IMR-90 (cell line): ENCODE data around the gene F11. TPM values are rescaled to one million over a fixed set of nuclear protein-coding genes. Genes with fewer than 3 reads are reported as not detected.

Experiments used
- ATAC-seq: fragments of 200-7000 bp; cut with Tn5 transposase; 2 replicates; pipeline ENCODE4 v1.9.1; 2020; ENCODE audit warnings: low read depth, mild to moderate bottlenecking, moderate library complexity
- BruUV-seq: library from RNA; stranded (reverse); fragments of 400-500 nt; replicated peaks from 2 replicates; lab custom pipeline; 2021; lab: Mats Ljungman, UMichigan
- CTCF ChIA-PET: fragments of 300-600 bp; formaldehyde crosslinking; extraction: SDS; loops from one replicate; lab custom pipeline; 2021; ENCODE audit warnings: antibody characterized with exemption; lab: Yijun Ruan, JAX
- POLR2A ChIA-PET: fragments of 300-600 bp; sonication (Branson Sonifier 250); formaldehyde crosslinking; loops from one replicate; lab custom pipeline; 2022; ENCODE audit warnings: antibody characterized with exemption; ENCODE audit not compliant: unreplicated experiment; lab: Charles Lee
- DNase-seq: peaks from one replicate; pipeline ENCODE4 v3.0.0; 2013
- H2AFZ ChIP-seq: replicated peaks from 2 replicates; pipeline ENCODE3; 2013; ENCODE audit warnings: low read length, mild to moderate bottlenecking; ENCODE audit not compliant: poor library complexity
- H2AK5ac ChIP-seq: 2 replicates; pipeline ENCODE4 v1.6.1; 2013; ENCODE audit warnings: low read depth, low read length, inconsistent platforms
- H2AK9ac ChIP-seq: replicated peaks from 2 replicates; pipeline ENCODE3; 2013; ENCODE audit warnings: mild to moderate bottlenecking, low read depth, low read length, moderate library complexity; ENCODE audit not compliant: poor library complexity
- H2BK120ac ChIP-seq: 2 replicates; pipeline ENCODE4 v1.6.1; 2013; ENCODE audit warnings: low read depth, low read length, inconsistent platforms
- H2BK15ac ChIP-seq: 3 replicates; pipeline ENCODE4 v1.6.1; 2013; ENCODE audit warnings: low read depth, low read length, inconsistent platforms
- H2BK20ac ChIP-seq: 2 replicates; pipeline ENCODE4 v1.6.1; 2013; ENCODE audit warnings: low read depth, mild to moderate bottlenecking, inconsistent platforms, low read length, moderate library complexity
- H2BK5ac ChIP-seq: 2 replicates; pipeline ENCODE4 v1.6.1; 2013; ENCODE audit warnings: mild to moderate bottlenecking, low read depth, low read length, inconsistent platforms; ENCODE audit not compliant: poor library complexity, severe bottlenecking
- H3K14ac ChIP-seq: replicated peaks from 2 replicates; pipeline ENCODE4 v1.6.1; 2013; ENCODE audit warnings: low read depth, low read length, inconsistent platforms
- H3K18ac ChIP-seq: 2 replicates; pipeline ENCODE4 v1.6.1; 2013; ENCODE audit warnings: low read depth, low read length, control low read depth
- H3K23ac ChIP-seq: 2 replicates; pipeline ENCODE4 v1.6.1; 2013; ENCODE audit warnings: low read depth, low read length, inconsistent platforms
- H3K27ac ChIP-seq: 2 replicates; pipeline ENCODE4 v1.5.1; 2013; ENCODE audit warnings: mild to moderate bottlenecking, control low read depth, low read length; ENCODE audit not compliant: insufficient read depth
- H3K27me3 ChIP-seq: 2 replicates; pipeline ENCODE4 v1.6.1; 2013; ENCODE audit warnings: low read length; ENCODE audit not compliant: control insufficient read depth, insufficient read depth
- H3K36me3 ChIP-seq: 2 replicates; pipeline ENCODE4 v1.6.1; 2013; ENCODE audit warnings: low read length, mixed read lengths; ENCODE audit not compliant: control insufficient read depth, insufficient read depth
- H3K4ac ChIP-seq: 2 replicates; pipeline ENCODE4 v1.6.1; 2013; ENCODE audit warnings: low read depth, low read length, inconsistent platforms
- H3K4me1 ChIP-seq: 2 replicates; pipeline ENCODE4 v1.6.1; 2013; ENCODE audit warnings: low read length, mixed read lengths; ENCODE audit not compliant: control insufficient read depth, insufficient read depth
- H3K4me2 ChIP-seq: 2 replicates; pipeline ENCODE4 v1.6.1; 2013; ENCODE audit warnings: low read depth, mild to moderate bottlenecking, control low read depth, low read length, moderate library complexity
- H3K4me3 ChIP-seq: 2 replicates; pipeline ENCODE4 v1.5.1; 2013; ENCODE audit warnings: low read depth, mild to moderate bottlenecking, control low read depth, low read length, moderate library complexity; ENCODE audit not compliant: insufficient read depth
- H3K56ac ChIP-seq: 2 replicates; pipeline ENCODE4 v1.6.1; 2013; ENCODE audit warnings: low read length, inconsistent platforms; ENCODE audit not compliant: insufficient read depth; ENCODE audit errors: extremely low read depth
- H3K79me1 ChIP-seq, 2 experiments: 2 replicates each; pipeline ENCODE4 v1.6.1; 2013; ENCODE audit warnings: low read length in 2 of 2, inconsistent platforms in 1 of 2, low read depth in 1 of 2
- H3K9ac ChIP-seq: 2 replicates; pipeline ENCODE4 v1.6.1; 2013; ENCODE audit warnings: low read depth, low read length, control low read depth
- H3K9me1 ChIP-seq: 2 replicates; pipeline ENCODE4 v1.6.1; 2013; ENCODE audit warnings: low read length, inconsistent platforms; ENCODE audit not compliant: insufficient read depth
- H3K9me3 ChIP-seq: 2 replicates; pipeline ENCODE4 v1.6.1; 2013; ENCODE audit warnings: low read length; ENCODE audit not compliant: control insufficient read depth, insufficient read depth
- H4K20me1 ChIP-seq: 2 replicates; pipeline ENCODE4 v1.6.1; 2013; ENCODE audit warnings: low read length, inconsistent platforms; ENCODE audit not compliant: insufficient read depth
- H4K5ac ChIP-seq: 2 replicates; pipeline ENCODE4 v1.6.1; 2013; ENCODE audit warnings: mild to moderate bottlenecking, low read depth, low read length, control low read depth
- H4K8ac ChIP-seq, 2 experiments: 2 replicates each; pipeline ENCODE4 v1.6.1; 2013; ENCODE audit warnings: low read depth in 2 of 2, low read length in 2 of 2, control low read depth in 1 of 2, inconsistent platforms in 1 of 2
- H4K91ac ChIP-seq: 2 replicates; pipeline ENCODE4 v1.6.1; 2013; ENCODE audit warnings: low read depth, low read length, inconsistent platforms; ENCODE audit not compliant: insufficient read depth
- MAZ ChIP-seq: IDR thresholded peaks from 2 replicates; pipeline ENCODE4 v1.6.1; 2012; ENCODE audit warnings: low read depth, mild to moderate bottlenecking, low read length, improper control_type of control experiment, moderate library complexity, borderline replicate concordance
- WGBS, 2 experiments: methylation state at CpG; one replicate each; pipeline versions ENCODE4 v1.1.5 to v1.1.7; 2013; ENCODE audit warnings: missing lambda C conversion rate in 2 of 2; ENCODE audit not compliant: insufficient read length in 1 of 2; ENCODE audit errors: extremely low coverage in 2 of 2; 5-methylcytosine and 5-hydroxymethylcytosine counted together
- dilution Hi-C: fragments of 300-500 bp; cut with HindIII; formaldehyde crosslinking; loops from one replicate; pipeline ENCODE4 v1.14.3; 2018; ENCODE audit warnings: low sequenced_read_pairs; ENCODE audit not compliant: unreplicated experiment
- in situ Hi-C: fragments of 300-500 bp; cut with MboI; formaldehyde crosslinking; loops from 3 replicates; pipeline ENCODE4 v1.14.3; 2019; ENCODE audit warnings: low sequenced_read_pairs, inconsistent platforms, mixed read lengths
- intact Hi-C: fragments of 100-400 bp; cut with micrococcal nuclease; formaldehyde crosslinking; loops from 2 replicates; pipeline ENCODE4 v1.10.0; 2022
- polyA plus RNA-seq, 3 experiments: library from polyadenylated mRNA; depleted of rRNA; stranded (reverse); fragments of >200 nt; gene quantifications; 2 replicates each; pipeline ENCODE4 v1.2.3, GENCODE V29; 2012; ENCODE audit warnings: low replicate concordance in 1 of 3
- total RNA-seq: library from RNA; depleted of rRNA; stranded (reverse); fragments of >200 nt; gene quantifications from 2 replicates; pipeline ENCODE4 v1.2.3, GENCODE V29; 2012

Gene F11
- total and polyA plus RNA-seq, 2 of the 4 experiments (the other 2 are of a cell fraction) = not detected

DNA sequence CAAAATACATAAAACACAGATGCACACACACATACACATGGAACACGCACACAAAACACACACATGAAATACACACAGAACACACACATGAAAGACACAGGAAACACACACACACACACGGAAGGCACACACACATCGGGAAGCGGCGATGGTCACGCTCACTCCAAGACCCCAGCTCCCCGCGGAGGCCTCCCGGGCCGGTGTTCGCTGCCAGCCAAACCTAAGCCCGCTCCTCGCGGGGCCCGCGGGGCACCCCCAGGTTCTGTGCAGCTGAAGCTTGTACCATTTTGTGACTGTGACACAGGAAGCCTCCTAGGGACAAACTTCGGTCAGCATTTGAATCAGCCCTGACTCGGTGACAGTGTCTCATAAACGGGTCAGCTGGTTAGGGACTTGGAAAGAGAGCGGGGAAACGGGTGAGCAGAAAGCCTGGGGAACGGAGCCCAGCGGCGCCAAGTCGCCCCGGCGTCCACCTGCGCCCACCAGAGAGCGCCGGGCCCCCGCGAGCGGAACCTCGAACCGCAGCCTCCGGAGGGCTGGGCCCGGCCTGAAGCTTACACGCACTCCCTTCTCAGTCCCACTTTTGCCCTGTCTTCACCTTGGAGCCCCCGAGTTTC lies 32.1 kb downstream of the F11 start:
- no peak overlapping the region for H2BK120ac ChIP-seq
- no peak overlapping the region for H3K23ac ChIP-seq
- H4K91ac ChIP-seq = no peak overlapping the region
- H3K4me1 ChIP-seq = no peaks in the 10 kb centered on the region
- H2BK5ac ChIP-seq = no peak overlapping the region
- no peaks in the 10 kb centered on the region for H3K9me3 ChIP-seq
- ChIA-PET CTCF (no interaction called here), POLR2A (interaction anchor here (0.6 kb wide), 1 partner anchor 422 kb away, joined by 3 read pairs; no protein-coding TSS in a partner anchor)
- H3K4ac ChIP-seq = no peak overlapping the region
- no peak overlapping the region for H3K27ac ChIP-seq
- H3K79me1 ChIP-seq = no peaks in the 10 kb centered on the region
- H3K14ac ChIP-seq = no peak overlapping the region
- dilution Hi-C loops (no loop called here), intact Hi-C loops (loop anchor here (10.0 kb wide), 1 partner anchor 427 kb away; the partner anchor contains the start of gene FAT1), in situ Hi-C loops (loop anchor here (10.0 kb wide), 1 partner anchor 287 kb away; no protein-coding TSS in a partner anchor)
- H2AFZ ChIP-seq = peak overlapping the region; percentile 6
- DNase-seq = no peak
- H3K27me3 ChIP-seq = peaks cover 1% of the 10 kb centered on the region; the same call in 1 of the 2 replicates
- no peak overlapping the region for H2AK5ac ChIP-seq
- 75% methylated on average over 17 of the region's 39 CpGs; no CpG with 5 or more reads in 1 of the 2 experiments for WGBS, 2 experiments
- no peak overlapping the region for H2BK20ac ChIP-seq
- H3K18ac ChIP-seq = no peak overlapping the region
- H3K9ac ChIP-seq = no peak overlapping the region
- H3K9me1 ChIP-seq = no peaks in the 10 kb centered on the region
- H2BK15ac ChIP-seq = no peak overlapping the region
- no peaks in the 10 kb centered on the region for H4K20me1 ChIP-seq
- no peak overlapping the region for H2AK9ac ChIP-seq
- TF ChIP-seq MAZ = no peak
- ATAC-seq = no peak
- H3K36me3 ChIP-seq = no peaks in the 10 kb centered on the region
- no peak overlapping the region for H4K5ac ChIP-seq
- H3K4me2 ChIP-seq = no peak overlapping the region
- BruUV-seq = no TSS peak
- H4K8ac ChIP-seq = no peak overlapping the region
- no peak overlapping the region for H3K4me3 ChIP-seq
- H3K56ac ChIP-seq = no peak overlapping the region
